NT2/D1 (cell line): ENCODE results near the gene BCKDK.
"Not testable (repeated sequence)": the region's sequence is repeated elsewhere in the genome, so short reads cannot be mapped to it uniquely, and the experiment has no call there.

ENCODE experiments used
- DNase-seq: peaks from one replicate; pipeline ENCODE4 v3.0.0-alpha.2; 2011; ENCODE audit warnings: low read depth, low spot score
- H3K27me3 ChIP-seq: 2 replicates; pipeline ENCODE4 v1.6.0; 2011; ENCODE audit warnings: mild to moderate bottlenecking; ENCODE audit not compliant: insufficient read length, insufficient read depth
- H3K36me3 ChIP-seq: 2 replicates; pipeline ENCODE4 v1.6.1; 2011; ENCODE audit warnings: mild to moderate bottlenecking, low read length, mixed read lengths; ENCODE audit not compliant: insufficient read depth, insufficient read length
- H3K4me1 ChIP-seq: 2 replicates; pipeline ENCODE4 v1.5.1; 2011; ENCODE audit not compliant: insufficient read depth, insufficient read length
- H3K4me3 ChIP-seq: 2 replicates; pipeline ENCODE4 v1.5.1; 2011; ENCODE audit warnings: low read depth; ENCODE audit not compliant: insufficient read length
- H3K9ac ChIP-seq: 2 replicates; pipeline ENCODE4 v1.6.0; 2011; ENCODE audit warnings: low read depth; ENCODE audit not compliant: insufficient read length
- H3K9me3 ChIP-seq: 2 replicates; pipeline ENCODE4 v1.5.1; 2011; ENCODE audit warnings: mild to moderate bottlenecking, low read length; ENCODE audit not compliant: insufficient read depth
- SUZ12 ChIP-seq: IDR thresholded peaks from 2 replicates; pipeline ENCODE4 v1.6.1; 2011; ENCODE audit not compliant: insufficient read length, insufficient read depth; ENCODE audit errors: extremely low read depth
- YY1 ChIP-seq: IDR thresholded peaks from 2 replicates; pipeline ENCODE4 v1.6.1; 2011; ENCODE audit not compliant: insufficient read length, insufficient read depth
- ZNF274 ChIP-seq: IDR thresholded peaks from 2 replicates; pipeline ENCODE4 v1.6.1; 2011; ENCODE audit warnings: mild to moderate bottlenecking, low read depth, low read length

BCKDK gene

GRCh38 chr16:31135535-31136286 lies 27.5 kb downstream of the BCKDK start, which contains the start of gene PRSS8:
PRSS8 (minus strand) TSS chr16:31135727; CDS start chr16:31135498, 229 bp downstream.
- H3K9me3 ChIP-seq, result no peaks in the 10 kb centered on the region
- peaks cover 30% of the 10 kb centered on the region for H3K36me3 ChIP-seq
- no peak for DNase-seq
- TF ChIP-seq SUZ12 (no peak), ZNF274 (no peak), YY1 (no peak)
- H3K4me1 ChIP-seq, result peaks cover 41% of the 10 kb centered on the region
- H3K9ac ChIP-seq, result peak within 1 kb of the TSS; percentile 73
- H3K27me3 ChIP-seq, result no peaks in the 10 kb centered on the region
- peak within 1 kb of the TSS; percentile 72 for H3K4me3 ChIP-seq

- peak overlapping the region; percentile 73 for H3K9ac ChIP-seq
- H3K9me3 ChIP-seq, result no peaks in the 10 kb centered on the region
- H3K4me1 ChIP-seq, result peaks cover 42% of the 10 kb centered on the region
- H3K27me3 ChIP-seq, result no peaks in the 10 kb centered on the region
- no peak for DNase-seq
- peaks cover 24% of the 10 kb centered on the region for H3K36me3 ChIP-seq
- TF ChIP-seq ZNF274 (no peak), SUZ12 (no peak), YY1 (no peak)
- H3K4me3 ChIP-seq, result no peak overlapping the region
Observed at GRCh38 chr16:31136287-31136662, 28.1 kb downstream of the BCKDK start.

GRCh38 chr16:31136822-31137499 lies 28.8 kb downstream of the BCKDK start:
- H3K4me3 ChIP-seq, H3K9me3 ChIP-seq, H3K27me3 ChIP-seq, DNase-seq, H3K9ac ChIP-seq: not testable (repeated sequence)
- H3K36me3 ChIP-seq, result peaks cover 17% of the 10 kb centered on the region
- peaks cover 44% of the 10 kb centered on the region for H3K4me1 ChIP-seq

- Histone ChIP-seq H3K27me3 (peaks cover 5% of the 10 kb centered on the region), H3K9me3 (no peaks in the 10 kb centered on the region), H3K9ac (peak overlapping the region; percentile 57), H3K4me1 (peaks cover 38% of the 10 kb centered on the region), H3K4me3 (no peak overlapping the region), H3K36me3 (no peaks in the 10 kb centered on the region)
- TF ChIP-seq YY1, result no peak
- no peak for TF ChIP-seq SUZ12
- DNase-seq, result no peak
Observed at GRCh38 chr16:31138621-31139578, 30.7 kb downstream of the BCKDK start.

GRCh38 chr16:31141071-31141469 lies 32.9 kb downstream of the BCKDK start:
- not testable (repeated sequence) for H3K9me3 ChIP-seq, DNase-seq, H3K36me3 ChIP-seq, H3K27me3 ChIP-seq
- Histone ChIP-seq H3K9ac (peak overlapping the region; percentile 83), H3K4me3 (peak overlapping the region; percentile 26), H3K4me1 (peaks cover 33% of the 10 kb centered on the region)

- Histone ChIP-seq H3K4me1 (peaks cover 29% of the 10 kb centered on the region), H3K9me3 (no peaks in the 10 kb centered on the region), H3K27me3 (peaks cover 8% of the 10 kb centered on the region), H3K4me3 (peak overlapping the region; percentile 26), H3K36me3 (no peaks in the 10 kb centered on the region), H3K9ac (peak overlapping the region; percentile 83)
- TF ChIP-seq ZNF274 (no peak), SUZ12 (no peak), YY1 (no peak)
- no peak for DNase-seq
Observed at GRCh38 chr16:31141489-31142108, 33.4 kb downstream of the BCKDK start.
